H1 (cell line): ENCODE data around the gene LOXL1. TPM values are rescaled to one million over a fixed set of nuclear protein-coding genes. Genes with fewer than 3 reads are reported as not detected.

ENCODE experiments used
- CBX8 ChIP-seq: fragments of 300-800, 300-1000 bp; sonication (generic); IDR thresholded peaks from 2 replicates; pipeline ENCODE4 v1.7.1; 2016; ENCODE audit warnings: low read depth, low read length, borderline replicate concordance
- EGR1 ChIP-seq: IDR thresholded peaks from 2 replicates; pipeline ENCODE4 v1.6.1; 2011; ENCODE audit warnings: low read depth, low read length, borderline replicate concordance
- polyA plus RNA-seq, 7 experiments: library from polyadenylated mRNA; depleted of rRNA in 3 of 7; stranded (reverse) in 5 of 7; unstranded in 2 of 7; fragments of >200 nt in 5 of 7; fragments of 200-250 nt in 2 of 7; gene quantifications; 1 replicate in 5 of 7; 2 replicates in 1 of 7; 4 replicates in 1 of 7; pipeline versions ENCODE4 v1.2.1 to v1.2.3, GENCODE V29; 2011 to 2013; ENCODE audit warnings: missing spikeins in 2 of 7, mixed read lengths in 2 of 7
- total RNA-seq: library from RNA; stranded (reverse); fragmentation: NEBNext Ultra II Directional; extraction: Animal tissue kit (Norgen Biotek cat#: 25700); gene quantifications from 2 replicates; pipeline ENCODE4 v1.2.1, GENCODE V29; 2021
- TF ChIP-seq, protein P1 (sequence below): fragments of 300-600 bp; sonication (generic); IDR thresholded peaks from 2 replicates; pipeline ENCODE4 v1.7.1; 2012; ENCODE audit warnings: low read length, moderate library complexity, mild to moderate bottlenecking, inconsistent platforms; ENCODE audit not compliant: insufficient replicate concordance
- TF ChIP-seq, protein P2 (sequence below): IDR thresholded peaks from 2 replicates; pipeline ENCODE4 v1.6.1; 2012; ENCODE audit warnings: low read length, inconsistent platforms

LOXL1 gene
- total and polyA plus RNA-seq, 2 of the 8 experiments (the other 6 are each of a cell fraction or from before 2014, with no cell fraction given), result 8.1 to 14.4 TPM

GRCh38 chr15:73907035-73907408, 19.2 kb upstream of the LOXL1 start (continued):
- TF ChIP-seq, protein P1, sequence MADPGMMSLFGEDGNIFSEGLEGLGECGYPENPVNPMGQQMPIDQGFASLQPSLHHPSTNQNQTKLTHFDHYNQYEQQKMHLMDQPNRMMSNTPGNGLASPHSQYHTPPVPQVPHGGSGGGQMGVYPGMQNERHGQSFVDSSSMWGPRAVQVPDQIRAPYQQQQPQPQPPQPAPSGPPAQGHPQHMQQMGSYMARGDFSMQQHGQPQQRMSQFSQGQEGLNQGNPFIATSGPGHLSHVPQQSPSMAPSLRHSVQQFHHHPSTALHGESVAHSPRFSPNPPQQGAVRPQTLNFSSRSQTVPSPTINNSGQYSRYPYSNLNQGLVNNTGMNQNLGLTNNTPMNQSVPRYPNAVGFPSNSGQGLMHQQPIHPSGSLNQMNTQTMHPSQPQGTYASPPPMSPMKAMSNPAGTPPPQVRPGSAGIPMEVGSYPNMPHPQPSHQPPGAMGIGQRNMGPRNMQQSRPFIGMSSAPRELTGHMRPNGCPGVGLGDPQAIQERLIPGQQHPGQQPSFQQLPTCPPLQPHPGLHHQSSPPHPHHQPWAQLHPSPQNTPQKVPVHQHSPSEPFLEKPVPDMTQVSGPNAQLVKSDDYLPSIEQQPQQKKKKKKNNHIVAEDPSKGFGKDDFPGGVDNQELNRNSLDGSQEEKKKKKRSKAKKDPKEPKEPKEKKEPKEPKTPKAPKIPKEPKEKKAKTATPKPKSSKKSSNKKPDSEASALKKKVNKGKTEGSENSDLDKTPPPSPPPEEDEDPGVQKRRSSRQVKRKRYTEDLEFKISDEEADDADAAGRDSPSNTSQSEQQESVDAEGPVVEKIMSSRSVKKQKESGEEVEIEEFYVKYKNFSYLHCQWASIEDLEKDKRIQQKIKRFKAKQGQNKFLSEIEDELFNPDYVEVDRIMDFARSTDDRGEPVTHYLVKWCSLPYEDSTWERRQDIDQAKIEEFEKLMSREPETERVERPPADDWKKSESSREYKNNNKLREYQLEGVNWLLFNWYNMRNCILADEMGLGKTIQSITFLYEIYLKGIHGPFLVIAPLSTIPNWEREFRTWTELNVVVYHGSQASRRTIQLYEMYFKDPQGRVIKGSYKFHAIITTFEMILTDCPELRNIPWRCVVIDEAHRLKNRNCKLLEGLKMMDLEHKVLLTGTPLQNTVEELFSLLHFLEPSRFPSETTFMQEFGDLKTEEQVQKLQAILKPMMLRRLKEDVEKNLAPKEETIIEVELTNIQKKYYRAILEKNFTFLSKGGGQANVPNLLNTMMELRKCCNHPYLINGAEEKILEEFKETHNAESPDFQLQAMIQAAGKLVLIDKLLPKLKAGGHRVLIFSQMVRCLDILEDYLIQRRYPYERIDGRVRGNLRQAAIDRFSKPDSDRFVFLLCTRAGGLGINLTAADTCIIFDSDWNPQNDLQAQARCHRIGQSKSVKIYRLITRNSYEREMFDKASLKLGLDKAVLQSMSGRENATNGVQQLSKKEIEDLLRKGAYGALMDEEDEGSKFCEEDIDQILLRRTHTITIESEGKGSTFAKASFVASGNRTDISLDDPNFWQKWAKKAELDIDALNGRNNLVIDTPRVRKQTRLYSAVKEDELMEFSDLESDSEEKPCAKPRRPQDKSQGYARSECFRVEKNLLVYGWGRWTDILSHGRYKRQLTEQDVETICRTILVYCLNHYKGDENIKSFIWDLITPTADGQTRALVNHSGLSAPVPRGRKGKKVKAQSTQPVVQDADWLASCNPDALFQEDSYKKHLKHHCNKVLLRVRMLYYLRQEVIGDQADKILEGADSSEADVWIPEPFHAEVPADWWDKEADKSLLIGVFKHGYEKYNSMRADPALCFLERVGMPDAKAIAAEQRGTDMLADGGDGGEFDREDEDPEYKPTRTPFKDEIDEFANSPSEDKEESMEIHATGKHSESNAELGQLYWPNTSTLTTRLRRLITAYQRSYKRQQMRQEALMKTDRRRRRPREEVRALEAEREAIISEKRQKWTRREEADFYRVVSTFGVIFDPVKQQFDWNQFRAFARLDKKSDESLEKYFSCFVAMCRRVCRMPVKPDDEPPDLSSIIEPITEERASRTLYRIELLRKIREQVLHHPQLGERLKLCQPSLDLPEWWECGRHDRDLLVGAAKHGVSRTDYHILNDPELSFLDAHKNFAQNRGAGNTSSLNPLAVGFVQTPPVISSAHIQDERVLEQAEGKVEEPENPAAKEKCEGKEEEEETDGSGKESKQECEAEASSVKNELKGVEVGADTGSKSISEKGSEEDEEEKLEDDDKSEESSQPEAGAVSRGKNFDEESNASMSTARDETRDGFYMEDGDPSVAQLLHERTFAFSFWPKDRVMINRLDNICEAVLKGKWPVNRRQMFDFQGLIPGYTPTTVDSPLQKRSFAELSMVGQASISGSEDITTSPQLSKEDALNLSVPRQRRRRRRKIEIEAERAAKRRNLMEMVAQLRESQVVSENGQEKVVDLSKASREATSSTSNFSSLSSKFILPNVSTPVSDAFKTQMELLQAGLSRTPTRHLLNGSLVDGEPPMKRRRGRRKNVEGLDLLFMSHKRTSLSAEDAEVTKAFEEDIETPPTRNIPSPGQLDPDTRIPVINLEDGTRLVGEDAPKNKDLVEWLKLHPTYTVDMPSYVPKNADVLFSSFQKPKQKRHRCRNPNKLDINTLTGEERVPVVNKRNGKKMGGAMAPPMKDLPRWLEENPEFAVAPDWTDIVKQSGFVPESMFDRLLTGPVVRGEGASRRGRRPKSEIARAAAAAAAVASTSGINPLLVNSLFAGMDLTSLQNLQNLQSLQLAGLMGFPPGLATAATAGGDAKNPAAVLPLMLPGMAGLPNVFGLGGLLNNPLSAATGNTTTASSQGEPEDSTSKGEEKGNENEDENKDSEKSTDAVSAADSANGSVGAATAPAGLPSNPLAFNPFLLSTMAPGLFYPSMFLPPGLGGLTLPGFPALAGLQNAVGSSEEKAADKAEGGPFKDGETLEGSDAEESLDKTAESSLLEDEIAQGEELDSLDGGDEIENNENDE, result no peak
- TF ChIP-seq CBX8, result no peak
- TF ChIP-seq EGR1, result no peak
- TF ChIP-seq, protein P2, sequence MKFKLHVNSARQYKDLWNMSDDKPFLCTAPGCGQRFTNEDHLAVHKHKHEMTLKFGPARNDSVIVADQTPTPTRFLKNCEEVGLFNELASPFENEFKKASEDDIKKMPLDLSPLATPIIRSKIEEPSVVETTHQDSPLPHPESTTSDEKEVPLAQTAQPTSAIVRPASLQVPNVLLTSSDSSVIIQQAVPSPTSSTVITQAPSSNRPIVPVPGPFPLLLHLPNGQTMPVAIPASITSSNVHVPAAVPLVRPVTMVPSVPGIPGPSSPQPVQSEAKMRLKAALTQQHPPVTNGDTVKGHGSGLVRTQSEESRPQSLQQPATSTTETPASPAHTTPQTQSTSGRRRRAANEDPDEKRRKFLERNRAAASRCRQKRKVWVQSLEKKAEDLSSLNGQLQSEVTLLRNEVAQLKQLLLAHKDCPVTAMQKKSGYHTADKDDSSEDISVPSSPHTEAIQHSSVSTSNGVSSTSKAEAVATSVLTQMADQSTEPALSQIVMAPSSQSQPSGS, result no peak
